Measurements from ENCODE around the gene PON3. TPM values are rescaled to one million over a fixed set of nuclear protein-coding genes. Genes with fewer than 3 reads are reported as not detected.

PON3 gene
- total and polyA plus RNA-seq, 2 of the 13 experiments (the other 11 are each of a cell fraction or from before 2014, with no cell fraction given) = 23.6 to 37.8 TPM

- TF ChIP-seq PBX3 (CRISPR knock-in tag; IDR thresholded peaks at IDR 0.05; ENCODE audit: borderline replicate concordance) (no peak), GMEB1 (CRISPR knock-in tag; IDR thresholded peaks at IDR 0.05; ENCODE audit: borderline replicate concordance) (no peak), SKIL (CRISPR knock-in tag; IDR thresholded peaks at IDR 0.05; ENCODE audit: borderline replicate concordance) (no peak; the same call in 1 of the 2 replicates), ZFP36 (IDR thresholded peaks at IDR 0.05; ENCODE audit: borderline replicate concordance, low read depth, low read length, partially characterized antibody) (no peak), SP2 (CRISPR knock-in tag; IDR thresholded peaks at IDR 0.05) (no peak), CREM (IDR thresholded peaks at IDR 0.05) (no peak; the same call in 1 of the 2 replicates), CREM (CRISPR knock-in tag; IDR thresholded peaks at IDR 0.05) (no peak), ZHX1 (CRISPR knock-in tag; IDR thresholded peaks at IDR 0.05; ENCODE audit: low read depth) (no peak), ADNP (CRISPR knock-in tag; IDR thresholded peaks at IDR 0.05) (no peak), ZBTB40 (IDR thresholded peaks at IDR 0.05) (no peak), ZBTB40 (CRISPR knock-in tag; IDR thresholded peaks at IDR 0.05) (no peak)
Measured at GRCh38 chr7:95441042-95441823, 45.1 kb upstream of the PON3 start (continued).

All from HepG2 (cell line).